NB4 (cell line): ENCODE data around the gene FCRL3.

Experiments used
- POLR2A ChIP-seq: IDR thresholded peaks from 2 replicates; pipeline ENCODE4 v1.6.1; 2011; ENCODE audit warnings: mild to moderate bottlenecking; ENCODE audit not compliant: insufficient read length; ENCODE audit errors: extremely low read depth
- TF ChIP-seq, protein P1 (sequence below): IDR thresholded peaks from one replicate; pipeline ENCODE4 v1.5.1; 2012; ENCODE audit warnings: low read depth, low read length

DNA sequence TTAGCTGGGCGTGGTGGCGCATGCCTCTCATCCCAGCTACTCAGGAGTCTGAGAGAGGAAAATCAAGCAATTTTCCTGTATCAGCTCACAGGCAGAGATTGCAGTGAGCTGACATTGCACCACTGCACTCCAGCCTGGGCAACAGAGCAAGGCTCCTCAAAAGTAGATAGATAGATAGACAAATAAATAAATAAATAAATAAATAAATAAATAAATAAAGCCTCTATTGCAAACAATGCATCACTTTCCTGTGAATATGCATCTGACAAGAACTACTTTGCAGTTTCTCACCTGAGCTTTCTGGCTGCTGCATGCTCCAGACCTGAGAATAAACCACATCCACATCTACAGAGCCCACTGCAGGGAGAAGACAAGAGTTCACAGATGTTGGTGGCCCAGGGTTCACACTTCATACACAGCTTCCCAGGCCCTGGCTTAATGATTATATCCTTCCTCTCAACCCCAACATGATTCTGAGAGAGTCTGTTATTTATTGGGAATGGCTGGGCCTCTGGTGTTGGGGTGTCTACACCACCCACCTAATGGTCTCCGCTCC, 47.8 kb upstream of the FCRL3 start:
- TF ChIP-seq, protein P1, sequence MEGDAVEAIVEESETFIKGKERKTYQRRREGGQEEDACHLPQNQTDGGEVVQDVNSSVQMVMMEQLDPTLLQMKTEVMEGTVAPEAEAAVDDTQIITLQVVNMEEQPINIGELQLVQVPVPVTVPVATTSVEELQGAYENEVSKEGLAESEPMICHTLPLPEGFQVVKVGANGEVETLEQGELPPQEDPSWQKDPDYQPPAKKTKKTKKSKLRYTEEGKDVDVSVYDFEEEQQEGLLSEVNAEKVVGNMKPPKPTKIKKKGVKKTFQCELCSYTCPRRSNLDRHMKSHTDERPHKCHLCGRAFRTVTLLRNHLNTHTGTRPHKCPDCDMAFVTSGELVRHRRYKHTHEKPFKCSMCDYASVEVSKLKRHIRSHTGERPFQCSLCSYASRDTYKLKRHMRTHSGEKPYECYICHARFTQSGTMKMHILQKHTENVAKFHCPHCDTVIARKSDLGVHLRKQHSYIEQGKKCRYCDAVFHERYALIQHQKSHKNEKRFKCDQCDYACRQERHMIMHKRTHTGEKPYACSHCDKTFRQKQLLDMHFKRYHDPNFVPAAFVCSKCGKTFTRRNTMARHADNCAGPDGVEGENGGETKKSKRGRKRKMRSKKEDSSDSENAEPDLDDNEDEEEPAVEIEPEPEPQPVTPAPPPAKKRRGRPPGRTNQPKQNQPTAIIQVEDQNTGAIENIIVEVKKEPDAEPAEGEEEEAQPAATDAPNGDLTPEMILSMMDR: no peak
- no peak for TF ChIP-seq POLR2A
